NCI-H2196 (cell line): ENCODE data around the gene LRG1.

Experiments
- DNase-seq: peaks from one replicate; lab custom pipeline; 2025; ENCODE audit not compliant: unreplicated experiment; lab: John Stamatoyannopoulos, UW

The LRG1 gene

DNA sequence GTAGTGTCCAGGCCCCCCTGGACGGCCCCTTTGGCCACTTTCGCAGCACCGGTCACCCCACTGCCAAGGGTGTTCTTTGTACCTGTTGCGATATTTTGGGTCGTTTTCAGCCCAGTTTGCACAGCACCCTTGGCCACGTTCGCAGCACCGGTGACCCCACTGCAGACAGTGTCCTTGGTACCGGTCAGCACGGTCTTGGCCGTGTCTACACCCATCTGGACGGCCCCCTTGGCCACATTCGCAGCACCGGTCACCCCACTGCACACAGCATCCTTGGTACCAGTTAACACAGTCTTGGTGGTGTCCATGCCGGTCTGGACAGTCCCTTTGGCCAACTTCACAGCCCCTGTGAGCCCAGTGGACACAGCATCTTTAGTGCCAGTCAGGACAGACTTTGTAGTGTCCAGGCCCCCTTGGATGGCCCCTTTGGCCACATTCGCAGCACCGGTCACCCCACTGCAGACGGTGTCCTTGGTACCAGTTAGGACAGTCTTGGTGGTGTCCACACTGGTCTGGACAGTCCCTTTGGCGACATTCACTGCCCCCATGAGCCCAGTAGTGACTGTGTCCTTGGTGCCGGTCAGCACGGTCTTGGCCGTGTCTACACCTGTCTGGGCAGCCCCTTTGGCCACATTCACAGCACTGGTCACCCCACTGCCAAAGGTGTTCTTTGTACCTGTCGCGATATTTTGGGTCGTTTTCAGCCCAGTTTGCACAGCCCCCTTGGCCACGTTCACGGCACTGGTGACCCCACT lies 28.4 kb downstream of the LRG1 start:
- no peak for DNase-seq

DNA sequence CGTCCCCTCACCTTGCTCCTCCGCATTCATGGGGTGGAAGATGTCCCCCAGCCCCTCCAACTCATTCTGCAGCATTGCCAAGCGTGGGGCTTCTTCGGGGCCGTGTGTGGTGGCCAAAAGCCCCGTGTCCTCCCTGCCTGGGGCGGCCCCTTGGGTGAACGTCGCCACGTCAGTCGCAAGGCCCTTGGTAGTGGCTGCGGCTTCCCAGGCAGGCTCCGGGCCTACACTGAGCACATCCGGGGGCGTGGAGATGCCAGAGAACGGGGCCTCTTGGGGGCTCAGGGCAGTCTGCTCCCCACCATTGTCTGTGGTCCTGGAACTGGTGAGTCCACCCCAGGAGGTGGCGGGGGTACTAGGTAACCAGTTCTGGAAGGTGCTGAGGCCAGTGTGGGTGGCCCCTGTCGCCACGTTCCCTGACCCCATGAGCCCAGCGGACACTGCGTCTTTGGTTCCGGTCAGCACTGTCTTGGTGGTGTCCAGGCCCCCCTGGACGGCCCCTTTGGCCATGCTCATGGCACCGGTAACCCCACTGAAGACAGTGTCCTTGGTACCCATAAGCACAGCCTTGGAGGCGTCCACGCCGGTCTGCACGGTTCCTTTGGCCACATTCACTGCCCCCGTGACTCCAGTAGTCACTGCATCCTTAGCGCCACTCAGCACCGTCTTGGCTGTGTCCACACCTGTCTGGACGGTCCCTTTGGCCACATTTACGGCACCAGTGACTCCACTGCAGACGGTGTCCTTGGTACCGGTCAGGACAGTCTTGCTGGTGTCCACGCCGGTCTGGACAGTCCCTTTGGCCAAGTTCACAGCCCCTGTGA lies 29.2 kb downstream of the LRG1 start:
- no peak for DNase-seq

DNA sequence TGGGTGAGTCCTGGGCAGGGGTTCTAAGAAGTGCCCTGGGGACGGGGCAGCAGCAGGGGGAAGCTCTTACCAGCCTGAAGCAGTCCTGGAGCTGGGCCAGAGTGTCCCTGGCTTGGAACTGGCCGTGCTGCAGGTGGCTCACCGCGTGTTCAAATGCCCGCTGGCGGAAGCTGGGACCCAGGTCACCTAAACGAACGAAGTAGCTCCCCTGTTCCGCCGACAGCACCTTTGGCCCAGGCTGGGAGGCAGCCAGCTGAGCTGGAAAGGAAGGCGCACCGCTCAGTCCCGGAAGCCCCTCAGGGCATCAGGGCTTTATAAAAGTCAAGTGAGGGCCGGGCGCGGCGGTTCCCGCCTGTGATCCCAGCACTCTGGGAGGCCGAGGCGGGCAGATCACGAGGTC lies 31.1 kb downstream of the LRG1 start:
- DNase-seq, result no peak

DNA sequence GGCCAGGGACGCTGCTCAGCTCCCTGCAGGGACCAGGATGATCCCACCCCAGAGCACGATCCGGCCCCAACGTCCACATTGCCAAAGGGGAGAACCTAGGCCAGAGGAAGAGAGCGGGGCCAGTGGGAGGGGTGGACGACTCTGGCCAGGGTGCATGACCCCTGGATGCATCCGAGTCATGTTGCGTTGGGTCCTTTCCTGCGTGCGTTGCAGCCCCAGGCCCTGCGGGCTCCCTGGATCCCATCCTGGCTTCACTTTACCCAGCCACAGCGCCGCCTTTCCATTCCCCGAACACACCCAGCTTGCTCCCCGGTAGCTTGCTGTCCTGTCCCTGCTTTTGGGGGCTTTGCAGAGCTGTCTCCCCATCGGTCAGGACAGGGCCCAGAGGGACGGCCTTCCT lies 32.0 kb downstream of the LRG1 start:
- no peak for DNase-seq

DNA sequence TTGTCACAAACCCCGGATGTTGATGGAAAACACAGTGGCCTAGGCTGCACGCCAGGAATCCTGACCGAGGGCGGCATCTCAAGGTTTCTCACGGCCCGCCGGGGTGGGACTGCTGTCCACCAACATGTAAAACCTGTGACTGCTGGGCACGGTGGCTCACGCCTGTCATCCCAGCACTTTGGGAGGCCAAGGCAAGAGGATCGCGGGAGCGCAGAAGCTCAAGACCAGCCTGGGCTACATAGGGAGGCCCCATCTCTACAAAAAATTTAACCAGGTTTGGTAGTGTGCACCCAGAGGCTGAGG lies 32.7 kb downstream of the LRG1 start:
- DNase-seq, result no peak

DNA sequence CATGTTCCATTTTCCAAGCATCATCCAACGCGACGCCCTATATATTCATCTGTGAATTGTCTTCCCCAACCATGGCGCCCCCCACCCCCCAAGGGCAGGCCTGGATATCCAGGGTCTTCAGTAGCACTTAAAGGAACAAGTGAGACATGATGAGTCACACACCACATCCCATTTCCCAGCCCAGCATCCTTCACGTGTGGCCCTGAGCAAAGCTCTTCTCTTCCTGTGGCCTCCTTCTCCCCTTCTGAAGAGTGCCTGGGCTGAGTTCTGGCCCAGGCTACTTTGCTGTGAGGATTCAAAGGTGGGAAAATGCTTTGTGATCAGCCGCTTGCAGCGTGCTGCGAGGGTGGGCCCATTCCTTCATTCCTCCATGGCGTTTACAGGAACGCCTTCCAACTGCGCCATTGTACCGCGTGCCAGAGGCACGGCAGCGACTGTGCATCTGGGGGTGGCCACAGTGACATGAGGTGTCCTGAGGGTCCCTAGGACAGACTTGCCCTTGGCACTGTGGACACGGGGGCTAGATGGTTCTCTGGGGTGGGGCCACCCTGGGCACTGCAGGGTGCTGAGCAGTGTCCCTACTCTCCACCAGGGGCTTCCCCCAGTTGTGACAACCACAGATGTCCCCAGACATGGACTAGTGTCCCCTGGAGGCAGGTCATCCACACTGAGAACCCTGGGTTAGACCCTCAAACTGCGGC lies 33.2 kb downstream of the LRG1 start:
- DNase-seq, result no peak

DNA sequence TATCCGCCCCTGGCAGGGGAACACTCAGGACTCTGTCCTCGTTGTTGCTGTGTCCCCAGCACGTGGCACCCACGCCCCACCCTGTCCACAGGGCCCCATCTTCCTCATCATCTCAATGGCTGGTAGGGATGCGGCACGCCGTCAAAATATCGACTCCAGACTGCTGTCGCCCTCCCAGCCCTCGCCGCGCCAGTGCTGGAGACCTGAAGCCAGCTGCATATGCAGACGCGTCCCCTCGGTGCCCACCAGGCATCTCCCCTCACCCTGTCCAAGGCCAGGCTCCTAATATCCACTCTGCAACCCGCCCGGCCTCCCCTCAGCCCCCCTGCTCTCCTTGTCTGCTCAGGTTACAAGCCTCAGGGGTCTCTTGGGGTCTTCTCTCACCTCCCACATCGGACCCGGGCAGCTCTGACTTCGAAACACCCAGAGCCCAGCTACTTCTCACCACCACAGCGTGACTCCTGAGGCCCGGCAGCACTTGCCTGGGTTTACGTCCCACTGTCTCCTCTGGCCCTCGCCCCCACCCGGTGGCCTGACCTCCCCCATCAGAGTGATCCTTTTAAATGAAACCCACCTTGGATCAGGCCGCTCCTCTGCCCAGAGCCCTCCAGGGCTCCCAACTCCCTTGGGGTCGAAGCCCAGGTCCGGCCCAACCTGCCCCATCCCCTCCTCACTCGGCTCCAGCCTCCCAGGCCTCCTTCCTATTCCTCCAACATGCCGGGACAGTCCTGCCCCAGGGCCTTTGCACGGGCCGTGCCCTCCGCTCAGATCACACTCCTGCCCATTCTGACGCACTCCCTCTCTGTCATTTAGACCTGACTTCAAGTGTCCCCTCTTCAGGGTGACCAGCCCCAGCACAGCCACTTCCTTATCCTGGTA lies 34.0 kb downstream of the LRG1 start:
- no peak for DNase-seq

DNA sequence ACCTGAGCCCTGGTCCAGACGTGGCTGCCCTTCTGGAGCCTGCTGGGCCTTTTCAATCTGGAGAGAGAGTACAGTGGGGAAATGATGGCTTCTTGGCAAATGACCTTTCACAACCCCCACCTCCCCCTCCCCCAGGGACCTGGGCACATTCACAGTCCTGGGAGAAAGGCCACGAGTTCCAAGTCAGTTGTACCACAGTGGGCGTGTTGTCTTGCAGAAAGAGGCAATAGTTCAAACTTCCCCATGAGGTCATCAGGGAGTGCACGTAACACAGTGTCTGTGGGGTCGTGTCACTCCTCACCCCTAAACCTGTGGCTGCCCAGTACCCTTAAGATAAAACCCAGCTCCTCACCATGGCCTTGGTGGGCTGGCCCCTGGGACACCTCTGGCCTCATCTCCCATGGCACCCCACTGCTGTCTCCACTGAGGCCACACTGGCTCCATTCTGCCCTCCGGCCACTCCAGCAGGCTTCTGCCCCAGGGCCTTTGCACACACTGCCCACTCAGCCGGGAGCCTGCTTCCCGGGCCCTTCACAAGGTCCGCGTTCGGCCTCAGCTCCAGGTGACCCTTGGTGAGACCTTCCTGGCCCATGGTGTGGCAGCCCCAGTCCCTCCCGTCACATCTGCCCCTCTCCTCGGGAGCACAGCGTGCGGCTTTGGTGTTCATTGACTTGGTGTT lies 34.8 kb downstream of the LRG1 start:
- DNase-seq, result no peak

DNA sequence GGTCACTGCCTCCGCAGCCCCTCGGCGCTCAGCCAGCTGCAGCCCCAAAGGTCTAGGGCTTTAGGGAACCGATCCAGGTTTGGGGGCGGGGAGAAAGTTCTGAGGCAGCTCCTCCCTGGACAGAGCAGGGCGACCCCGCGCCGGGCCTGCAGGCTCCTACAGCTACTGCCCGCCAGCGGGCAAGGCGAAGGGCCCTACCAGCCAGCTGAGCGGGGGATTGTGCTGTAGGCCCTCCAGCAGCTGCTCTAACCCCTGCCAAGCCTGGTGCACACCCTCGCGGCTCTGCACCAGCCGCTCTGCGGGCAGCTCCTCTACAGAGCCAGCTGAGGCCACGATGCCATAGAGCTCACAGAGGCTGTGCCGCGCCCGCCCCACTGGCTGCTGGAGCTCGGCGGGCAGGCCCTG lies 35.5 kb downstream of the LRG1 start:
- DNase-seq, result no peak

DNA sequence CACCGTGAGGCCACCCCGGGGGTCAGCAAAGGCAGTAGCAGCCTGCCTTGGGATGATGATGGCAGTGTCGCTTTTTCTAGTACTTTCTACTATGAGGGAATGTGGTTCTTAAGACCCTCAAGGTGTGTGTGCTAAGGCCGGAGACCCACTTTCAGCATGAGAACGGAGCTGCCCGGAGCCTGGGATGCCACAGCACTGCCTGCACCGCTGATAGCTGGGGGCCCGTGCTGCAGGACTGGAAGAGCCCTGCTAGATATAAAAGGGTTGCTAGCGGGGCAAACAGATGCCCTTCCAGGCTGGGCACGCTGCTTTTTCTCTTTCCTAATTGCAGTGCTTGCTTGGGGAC lies 36.0 kb downstream of the LRG1 start:
- DNase-seq, result no peak

DNA sequence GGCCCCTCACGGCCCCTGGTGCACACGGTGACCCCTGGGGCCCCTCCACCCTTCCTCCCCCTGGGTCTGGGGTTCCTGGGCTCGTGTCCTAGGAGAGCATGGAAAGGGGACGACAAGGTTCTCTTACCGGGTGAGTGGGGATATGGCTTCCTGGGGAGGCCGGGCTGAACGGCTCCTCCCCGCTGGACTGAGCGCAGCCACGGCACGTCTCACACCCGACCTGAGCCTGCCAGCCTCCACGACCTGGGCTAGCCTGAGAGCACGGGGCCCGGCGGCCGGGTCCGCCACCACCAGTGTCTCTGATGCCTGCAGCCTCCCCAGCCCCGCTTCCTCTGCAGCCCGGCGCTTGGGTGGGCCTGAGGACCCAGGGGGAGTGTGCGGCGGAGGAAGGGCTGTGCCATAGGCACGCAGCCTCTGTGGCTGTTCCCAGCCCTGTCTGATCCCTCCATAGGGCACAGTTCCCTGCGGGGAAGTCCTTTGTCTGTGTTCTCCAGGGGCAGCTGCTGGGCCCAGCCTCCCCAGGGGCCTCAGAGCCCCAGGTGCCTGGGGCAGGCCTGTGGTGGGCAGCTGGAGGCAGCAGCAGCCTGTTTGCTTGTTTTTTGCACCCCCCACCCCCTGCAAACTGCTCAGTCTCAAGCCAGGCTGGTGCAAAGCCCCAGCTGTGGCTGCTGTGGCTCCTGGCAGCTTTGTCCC lies 36.6 kb downstream of the LRG1 start:
- no peak for DNase-seq

DNA sequence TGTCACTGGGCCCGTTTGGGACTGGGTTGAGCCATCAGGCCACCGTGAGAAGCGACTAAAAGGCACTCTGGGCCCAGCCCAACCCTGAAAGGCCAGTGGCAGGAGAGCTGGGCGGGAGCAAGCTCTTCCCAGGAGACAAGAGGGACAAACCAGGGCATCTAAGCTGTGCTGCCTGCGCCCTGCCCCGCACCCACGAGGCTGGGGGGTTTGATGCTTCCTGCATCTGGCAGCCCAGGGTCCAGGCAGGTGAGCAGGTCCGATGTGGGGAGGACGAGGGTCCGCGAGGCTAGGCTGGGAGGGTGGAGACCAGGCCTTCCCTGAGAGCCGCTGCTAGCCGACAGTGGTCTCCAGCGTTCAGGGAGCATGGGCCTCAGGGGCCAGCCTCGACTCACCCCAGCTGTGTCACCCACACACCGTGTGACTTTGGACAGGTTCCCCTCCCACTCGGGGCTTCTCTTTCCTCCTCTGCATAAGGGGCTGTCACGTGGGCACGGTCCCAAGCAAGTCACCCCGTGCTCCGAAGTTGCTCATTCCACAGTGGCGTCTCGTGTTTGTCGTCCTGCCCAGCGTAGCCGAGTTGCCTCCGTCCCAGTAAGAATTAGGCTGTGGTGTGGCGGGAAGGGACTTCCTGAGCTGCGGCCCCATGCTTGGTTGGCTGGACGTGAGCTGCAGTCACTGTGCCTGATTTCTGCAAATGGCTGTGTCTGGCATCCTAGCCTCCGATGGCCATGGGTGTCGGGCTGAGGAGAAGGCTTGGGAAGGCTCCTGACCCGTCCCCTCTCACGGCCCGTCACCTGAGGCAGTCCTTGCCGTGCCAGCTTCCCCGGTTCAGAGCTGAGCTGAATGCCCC lies 37.3 kb downstream of the LRG1 start:
- no peak for DNase-seq

DNA sequence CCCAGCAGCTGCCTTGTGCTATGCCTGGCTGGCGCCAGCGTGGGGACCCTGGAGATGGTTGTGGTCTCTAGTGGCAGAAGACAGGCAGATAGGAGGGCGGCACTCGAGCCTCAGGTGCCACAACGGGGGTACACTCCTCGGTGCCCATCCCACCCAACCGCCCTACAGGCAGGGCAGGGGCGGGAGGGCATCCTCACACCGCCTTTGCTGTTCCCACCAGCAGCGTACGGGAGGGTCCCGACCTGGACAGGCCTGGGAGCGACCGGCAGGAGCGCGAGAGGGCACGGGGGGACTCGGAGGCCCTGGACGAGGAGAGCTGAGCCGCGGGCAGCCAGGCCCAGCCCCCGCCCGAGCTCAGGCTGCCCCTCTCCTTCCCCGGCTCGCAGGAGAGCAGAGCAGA lies 38.1 kb downstream of the LRG1 start:
- no peak for DNase-seq

DNA sequence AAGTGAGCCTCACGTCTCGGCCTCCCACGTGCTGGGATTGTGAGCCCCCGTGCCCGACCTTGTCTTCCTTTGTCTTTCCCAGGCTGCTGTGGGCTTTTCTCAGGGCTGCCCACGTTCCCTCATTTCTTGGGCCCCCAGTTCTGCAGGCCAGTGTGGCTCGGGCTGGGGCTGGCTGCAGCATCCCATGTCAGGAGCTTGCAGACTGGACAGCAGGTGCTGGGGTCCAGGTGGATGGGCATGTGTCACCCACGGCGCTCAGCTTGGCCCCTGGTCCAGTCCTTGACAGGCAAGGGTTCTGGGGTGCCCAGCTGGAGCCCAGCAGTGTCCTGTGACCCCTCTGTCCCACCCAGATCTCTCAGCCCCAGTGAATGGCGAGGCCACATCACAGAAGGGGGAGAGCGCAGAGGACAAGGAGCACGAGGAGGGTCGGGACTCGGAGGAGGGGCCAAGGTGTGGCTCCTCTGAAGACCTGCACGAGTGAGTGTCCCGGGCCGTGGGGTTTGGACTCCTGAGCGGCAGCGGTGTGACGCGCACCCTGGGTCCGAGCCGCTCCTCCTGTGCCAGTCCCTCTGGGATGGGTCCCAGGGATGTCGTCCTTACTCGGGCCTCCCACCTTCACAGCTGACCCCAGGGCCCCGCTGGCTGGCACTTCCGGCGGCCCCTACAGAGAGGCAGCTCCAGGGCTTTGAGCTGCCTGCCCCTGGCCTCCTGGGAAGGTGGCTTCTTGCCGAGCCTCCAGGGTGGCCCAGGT lies 38.8 kb downstream of the LRG1 start:
- DNase-seq, result no peak

DNA sequence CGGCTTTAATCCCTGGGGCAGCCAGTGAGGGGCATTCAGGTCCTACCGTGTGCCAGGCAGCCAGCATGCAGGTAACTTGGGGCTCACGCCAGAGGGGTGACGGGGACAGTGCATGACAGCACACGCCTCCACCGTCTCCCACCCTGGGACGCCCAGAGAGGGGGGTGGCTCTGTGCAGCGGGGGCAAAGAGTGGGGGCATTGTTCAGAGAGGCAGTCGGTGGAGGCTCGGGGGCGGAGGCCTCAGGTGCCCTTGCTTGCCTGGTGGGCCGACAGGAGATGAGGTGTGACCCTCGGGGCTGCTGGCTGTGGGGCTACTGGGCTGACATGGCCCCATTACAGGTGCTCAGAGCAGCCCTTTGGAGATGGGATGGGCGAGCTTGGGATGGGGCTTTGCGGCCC lies 40.0 kb downstream of the LRG1 start:
- DNase-seq, result no peak

DNA sequence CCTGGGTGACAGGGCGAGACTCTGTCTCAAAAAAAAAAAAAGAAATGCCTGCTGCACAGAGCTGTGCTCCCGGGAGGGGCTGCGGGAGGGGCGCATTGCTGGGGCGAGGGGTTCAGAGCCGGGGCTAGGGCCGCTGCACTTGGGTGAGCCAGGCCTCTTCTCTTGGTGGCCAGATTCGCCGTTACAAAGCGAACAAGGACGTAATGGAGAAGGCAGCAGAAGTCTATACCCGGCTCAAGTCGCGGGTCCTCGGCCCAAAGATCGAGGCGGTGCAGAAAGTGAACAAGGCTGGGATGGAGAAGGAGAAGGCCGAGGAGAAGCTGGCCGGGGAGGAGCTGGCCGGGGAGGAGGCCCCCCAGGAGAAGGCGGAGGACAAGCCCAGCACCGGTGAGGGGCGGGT lies 40.5 kb downstream of the LRG1 start:
- DNase-seq, result no peak

DNA sequence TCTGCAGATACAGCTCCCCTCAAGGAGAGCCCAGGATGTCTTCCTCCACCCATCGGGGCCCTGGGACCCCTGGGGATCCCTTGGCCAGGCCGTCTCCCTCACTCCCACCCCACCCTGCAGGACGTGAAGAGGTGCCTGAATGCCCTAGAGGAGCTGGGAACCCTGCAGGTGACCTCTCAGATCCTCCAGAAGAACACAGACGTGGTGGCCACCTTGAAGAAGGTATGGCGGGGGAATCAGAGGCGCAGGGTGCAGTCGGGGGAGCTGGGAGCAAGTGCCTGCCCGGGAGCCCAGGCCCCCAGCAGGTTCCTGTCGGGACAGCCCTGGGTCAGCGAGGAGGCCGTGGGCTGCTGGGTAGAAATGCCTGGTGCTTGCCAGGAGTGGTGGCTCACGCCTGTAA lies 41.1 kb downstream of the LRG1 start:
- DNase-seq, result no peak

DNA sequence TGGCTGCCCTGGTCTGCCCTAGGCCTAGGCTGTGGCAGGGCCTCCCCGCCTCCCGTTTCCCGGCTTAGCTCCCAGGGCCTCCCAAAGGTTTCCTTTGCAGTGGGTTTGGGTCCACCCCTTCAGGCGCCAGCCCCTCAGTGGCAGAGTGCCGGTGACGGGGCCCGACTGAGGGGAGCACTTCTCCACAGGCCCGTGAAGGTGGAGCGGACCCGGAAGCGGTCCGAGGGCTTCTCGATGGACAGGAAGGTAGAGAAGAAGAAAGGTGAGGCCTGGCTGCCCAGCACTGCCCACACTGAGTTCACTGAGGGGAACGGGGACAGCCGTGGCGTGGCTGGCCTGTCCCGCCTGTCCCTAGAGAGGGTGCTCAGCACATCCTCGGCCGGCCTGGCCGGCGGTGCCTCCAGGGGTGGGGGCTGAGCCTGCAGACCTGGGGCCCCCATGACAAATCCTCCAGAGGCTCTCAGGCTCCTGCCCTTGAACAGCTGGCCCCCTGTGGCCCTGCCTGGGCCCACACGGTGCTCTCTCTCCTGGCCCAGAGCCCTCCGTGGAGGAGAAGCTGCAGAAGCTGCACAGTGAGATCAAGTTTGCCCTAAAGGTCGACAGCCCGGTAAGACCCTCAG lies 42.0 kb downstream of the LRG1 start:
- no peak for DNase-seq
